HG03571 (cell line): ENCODE measurements around the gene SCAI.
A peak's percentile ranks its signal among the peaks of the same experiment; 100 is the strongest.
"Not testable (repeated sequence)": the region's sequence is repeated elsewhere in the genome, so short reads cannot be mapped to it uniquely, and the experiment has no call there.

Experiments
- ATAC-seq: cut with Tn5 transposase; IDR thresholded peaks from one replicate; pipeline ENCODE4 v1.9.1; 2021; ENCODE audit not compliant: unreplicated experiment

Gene SCAI

DNA sequence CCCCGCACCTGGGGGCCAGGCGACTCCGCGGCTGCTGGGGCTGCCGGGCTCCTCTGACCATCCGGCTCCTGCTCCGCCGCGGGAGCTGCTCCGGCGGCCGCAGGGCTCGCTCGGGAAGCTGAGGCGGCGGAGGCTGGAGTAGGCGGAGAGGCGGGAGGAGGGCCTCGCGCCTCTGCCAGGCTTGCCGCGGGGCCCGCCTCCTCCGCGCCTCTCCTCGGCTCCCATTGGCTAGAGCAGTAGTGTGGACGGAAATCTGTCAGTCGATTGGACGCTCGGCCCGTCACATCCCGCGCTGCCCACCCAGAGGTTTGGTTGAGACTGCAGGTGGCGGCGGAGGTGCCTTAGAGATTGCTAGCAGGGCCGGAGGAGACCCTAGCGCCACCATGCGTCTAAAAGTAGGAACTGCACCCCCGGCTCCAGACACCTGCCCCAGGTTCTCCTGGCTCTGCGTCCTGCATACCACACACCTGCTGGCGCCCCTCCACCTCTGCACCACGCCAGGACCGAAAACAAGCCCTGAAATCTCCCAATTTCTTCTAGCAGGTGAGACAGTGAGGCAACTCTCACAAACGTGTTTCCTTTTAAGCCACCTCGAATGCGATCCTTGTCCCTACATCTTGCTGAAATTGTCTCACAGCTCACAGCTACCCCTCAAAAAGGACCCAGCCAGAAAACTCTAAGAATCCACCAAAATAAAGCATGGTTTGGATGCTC, at the start of gene SCAI:
Gene SCAI (minus strand): TSS at position 152 of the 714 bp plus-strand sequence. CDS start 91 bp downstream, at position 61.
- peak; percentile 98 for ATAC-seq

DNA sequence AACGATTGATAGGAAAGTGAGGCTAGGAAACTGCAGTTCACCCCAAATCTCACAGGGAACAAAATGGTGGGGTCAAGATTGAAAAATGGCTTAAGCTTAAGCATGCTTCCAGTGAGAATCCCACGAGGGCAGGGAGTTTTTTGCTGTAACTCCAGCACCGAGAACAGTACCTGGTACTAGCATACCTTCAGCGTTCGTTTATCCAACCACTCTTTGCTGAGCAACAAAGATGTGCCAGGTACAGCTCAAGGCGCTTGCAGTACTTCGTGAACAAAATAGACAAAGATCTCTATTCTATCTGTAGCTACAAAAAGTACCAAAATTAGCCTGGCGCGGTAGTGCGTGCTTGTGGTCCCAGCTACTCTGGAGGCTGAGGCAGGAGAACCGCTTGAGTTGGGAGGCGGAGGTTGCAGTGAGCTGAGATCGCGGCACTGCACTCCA, 47.1 kb upstream of the SCAI start:
- ATAC-seq, result no peak

GRCh38 chr9:125189361-125190289, 46.3 kb upstream of the SCAI start, which contains the start of gene PPP6C:
PPP6C (minus strand) TSS chr9:125189803; CDS start chr9:125189718, 85 bp downstream.
- peak; percentile 92 for ATAC-seq

GRCh38 chr9:125189011-125189360, 45.7 kb upstream of the SCAI start:
- ATAC-seq, result peak; percentile 19

GRCh38 chr9:125183561-125183960, 40.2 kb upstream of the SCAI start:
- no peak for ATAC-seq

GRCh38 chr9:125183054-125183453, 39.7 kb upstream of the SCAI start:
- ATAC-seq, result no peak

DNA sequence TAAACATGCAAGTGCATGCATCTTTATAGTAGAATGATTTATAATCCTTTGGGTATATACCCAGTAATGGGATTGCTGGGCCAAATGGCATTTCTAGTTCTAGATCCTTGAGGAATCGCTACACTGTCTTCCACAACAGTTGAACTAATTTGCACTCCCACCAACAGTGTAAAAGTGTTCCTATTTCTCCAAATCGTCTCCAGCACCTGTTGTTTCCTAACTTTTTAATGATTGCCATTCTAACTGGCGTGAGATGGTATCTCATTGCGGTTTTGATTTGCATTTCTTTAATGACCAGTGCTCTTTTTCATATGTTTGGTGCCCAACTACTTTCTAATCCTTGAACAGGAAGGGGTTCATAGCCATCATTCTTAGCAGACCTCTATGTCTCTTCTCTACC, 38.4 kb upstream of the SCAI start:
- ATAC-seq, result not testable (repeated sequence)

GRCh38 chr9:125180876-125181275, 37.5 kb upstream of the SCAI start:
- no peak for ATAC-seq

GRCh38 chr9:125179776-125180175, 36.4 kb upstream of the SCAI start:
- ATAC-seq, result not testable (repeated sequence)

DNA sequence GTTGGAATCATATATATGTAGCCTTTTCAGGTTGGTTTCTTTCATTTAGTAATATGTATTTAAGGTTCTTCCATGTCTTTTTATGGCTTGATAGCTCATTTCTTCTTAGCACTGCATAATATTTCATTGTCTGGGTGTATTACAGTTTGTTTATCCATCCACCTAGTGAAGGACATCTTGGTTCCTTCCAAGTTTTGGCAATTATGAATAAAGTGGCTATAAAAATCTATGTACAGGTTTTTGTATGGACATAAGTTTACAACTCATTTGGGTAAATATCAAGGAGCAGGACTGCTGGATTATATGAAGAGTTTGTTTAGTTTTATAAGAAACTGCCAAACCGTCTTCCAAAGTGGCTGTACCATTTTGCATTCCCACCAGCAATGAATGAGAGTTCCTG, 34.6 kb upstream of the SCAI start:
- ATAC-seq, result no peak

- ATAC-seq, result no peak
Observed at GRCh38 chr9:125176636-125177035, 33.3 kb upstream of the SCAI start.

GRCh38 chr9:125172031-125172755, 28.9 kb upstream of the SCAI start:
- no peak for ATAC-seq

DNA sequence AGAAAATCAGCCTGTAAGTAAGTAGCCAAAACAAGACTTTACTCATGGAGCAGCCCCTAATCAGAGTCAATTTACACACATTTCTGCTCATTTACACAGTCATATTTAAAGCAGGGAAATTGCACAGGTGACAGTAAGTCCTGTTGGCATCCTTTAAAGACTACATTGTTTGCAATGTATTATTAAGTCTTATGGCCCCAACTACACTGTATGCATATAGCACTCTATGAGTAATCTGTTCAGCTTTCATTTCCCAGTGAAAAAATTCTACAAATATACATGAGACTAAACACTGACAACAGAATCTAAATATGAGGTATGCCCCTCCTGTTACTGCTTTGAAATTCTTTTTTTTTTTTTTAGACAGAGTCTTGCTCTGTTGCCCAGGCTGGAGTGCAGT, 26.6 kb upstream of the SCAI start:
- ATAC-seq, result no peak

GRCh38 chr9:125166762-125167161, 23.4 kb upstream of the SCAI start:
- ATAC-seq, result no peak

DNA sequence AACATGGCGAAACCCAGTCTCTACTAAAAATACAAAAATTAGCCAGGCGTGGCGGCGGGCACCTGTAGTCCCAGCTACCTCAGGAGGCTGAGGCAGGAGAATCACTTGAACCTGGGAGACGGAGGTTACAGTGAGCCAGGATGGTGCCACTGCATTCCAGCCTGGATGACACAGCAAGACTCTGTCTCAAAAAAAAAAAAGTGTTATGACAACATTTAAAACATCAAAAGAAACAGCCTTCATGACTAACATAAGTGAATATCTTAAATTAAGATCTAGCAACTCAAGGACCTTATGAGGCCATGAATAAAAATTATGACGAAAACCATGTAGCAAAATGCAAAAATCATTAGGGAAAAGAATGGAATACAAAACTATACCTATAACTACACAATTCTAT, 19.6 kb upstream of the SCAI start:
- ATAC-seq, result not testable (repeated sequence)

DNA sequence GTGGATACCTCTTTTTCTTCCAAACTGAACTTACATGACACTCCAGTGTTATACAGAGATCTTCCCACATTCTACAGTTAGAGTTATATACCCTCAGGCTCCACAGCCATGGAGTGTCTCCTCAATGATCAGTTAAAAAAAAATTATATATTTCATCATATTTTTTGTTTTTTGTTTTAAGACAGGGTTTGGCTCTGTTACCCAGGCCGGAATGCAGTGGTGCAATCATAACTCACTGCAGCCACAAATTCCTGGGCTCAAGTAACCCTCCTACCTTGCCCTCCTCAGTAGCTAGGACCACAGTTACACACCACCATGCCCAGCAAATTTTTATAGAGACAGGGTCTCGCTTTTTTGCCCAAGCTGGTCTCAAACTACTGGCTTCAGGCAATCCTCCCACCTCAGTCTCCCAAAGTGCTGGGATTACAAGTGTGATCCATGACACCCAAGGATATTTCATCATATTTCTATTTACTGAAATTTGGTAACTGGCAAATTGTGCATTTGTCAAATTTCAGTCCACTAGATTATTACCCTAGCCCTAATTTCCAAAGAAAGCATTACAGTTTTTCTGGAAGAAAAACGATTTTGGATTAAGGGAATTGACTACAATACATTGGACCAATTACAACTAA, 18.1 kb upstream of the SCAI start:
- ATAC-seq, result no peak

- ATAC-seq, result no peak
Observed at GRCh38 chr9:125160750-125161149, 17.4 kb upstream of the SCAI start.

DNA sequence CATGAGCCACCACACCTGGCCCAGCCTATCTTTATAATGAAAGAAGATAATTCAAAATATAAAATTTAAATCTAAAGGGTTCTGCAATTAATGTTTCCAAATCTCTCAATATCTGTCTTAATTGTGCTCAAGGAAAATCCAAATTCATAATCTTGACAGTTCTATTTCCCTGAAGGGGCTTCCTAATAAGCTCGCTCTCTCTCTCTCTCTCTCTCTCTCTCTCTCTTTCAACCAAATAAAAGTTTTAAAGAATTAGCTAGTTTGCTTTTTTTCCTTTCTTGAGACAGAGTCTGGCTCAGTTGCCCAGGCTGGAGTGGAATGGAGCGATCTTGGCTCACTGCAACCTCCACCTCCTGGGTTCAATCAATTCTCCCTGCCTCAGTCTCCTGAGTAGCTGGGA, 13.2 kb upstream of the SCAI start:
- no peak for ATAC-seq

GRCh38 chr9:125153712-125154367, 10.5 kb upstream of the SCAI start:
- ATAC-seq, result no peak

- no peak for ATAC-seq
Observed at GRCh38 chr9:125151730-125152129, 8.4 kb upstream of the SCAI start.
